H1 (cell line): ENCODE results near the gene MRGPRE. TPM values are rescaled to one million over a fixed set of nuclear protein-coding genes. Genes with fewer than 3 reads are reported as not detected.
A peak's percentile ranks its signal among the peaks of the same experiment; 100 is the strongest.

Experiments used
- CTCF ChIA-PET: fragments of 300-600 bp; sonication (Branson Sonifier 250); formaldehyde crosslinking; loops from one replicate; lab custom pipeline; 2021; ENCODE audit not compliant: partially characterized antibody; lab: Charles Lee
- POLR2A ChIA-PET: fragments of 300-600 bp; sonication (Branson Sonifier 250); formaldehyde crosslinking; loops from one replicate; lab custom pipeline; 2021; ENCODE audit warnings: inconsistent platforms; ENCODE audit not compliant: partially characterized antibody; lab: Charles Lee
- DNase-seq, 2 experiments: peaks; one replicate each; pipeline versions ENCODE4 v3.0.0 to v3.0.0-alpha.2; 2010 to 2022; ENCODE audit warnings: low spot score in 2 of 2, low read depth in 1 of 2, mixed read lengths in 1 of 2
- FAIRE-seq: peaks from 2 replicates; lab custom pipeline; 2011; peaks lifted over from hg19 to GRCh38; lab: Jason Lieb, UNC
- H2AFZ ChIP-seq: 2 replicates; pipeline ENCODE4 v1.8.1; 2012; ENCODE audit warnings: low read length, inconsistent platforms
- H2AK5ac ChIP-seq: 2 replicates; pipeline ENCODE4 v1.6.1; 2013; ENCODE audit warnings: low read depth, low read length
- H2BK120ac ChIP-seq: replicated peaks from 2 replicates; pipeline ENCODE3; 2013; ENCODE audit warnings: low read depth, low read length, inconsistent platforms
- H2BK12ac ChIP-seq: 2 replicates; pipeline ENCODE4 v1.6.1; 2013; ENCODE audit warnings: low read depth, low read length
- H2BK15ac ChIP-seq: 2 replicates; pipeline ENCODE4 v1.6.1; 2013; ENCODE audit warnings: low read length
- H2BK20ac ChIP-seq: 2 replicates; pipeline ENCODE4 v1.6.1; 2013; ENCODE audit warnings: low read length
- H2BK5ac ChIP-seq: 2 replicates; pipeline ENCODE4 v1.6.1; 2013; ENCODE audit warnings: low read depth, low read length
- H3K14ac ChIP-seq: 2 replicates; pipeline ENCODE4 v1.6.1; 2013; ENCODE audit warnings: inconsistent platforms; ENCODE audit not compliant: insufficient read length
- H3K18ac ChIP-seq: 2 replicates; pipeline ENCODE4 v1.6.1; 2013; ENCODE audit warnings: low read length; ENCODE audit errors: extremely low read depth
- H3K23ac ChIP-seq: 2 replicates; pipeline ENCODE4 v1.6.1; 2013; ENCODE audit warnings: inconsistent platforms; ENCODE audit not compliant: insufficient read length
- H3K23me2 ChIP-seq: 2 replicates; pipeline ENCODE4 v1.6.1; 2013; ENCODE audit warnings: low read depth, low read length
- H3K27ac ChIP-seq: 2 replicates; pipeline ENCODE4 v1.6.1; 2011; ENCODE audit warnings: low read depth, low read length, inconsistent platforms
- H3K27me3 ChIP-seq, 4 experiments: replicated peaks in 1 of 4; 1 replicate in 1 of 4; 2 replicates in 3 of 4; pipeline versions ENCODE4 v1.6.1 to v1.8.1; 2011 to 2013; ENCODE audit warnings: low read length in 3 of 4, mild to moderate bottlenecking in 3 of 4, inconsistent platforms in 2 of 4, mixed read lengths in 2 of 4, moderate library complexity in 1 of 4; ENCODE audit not compliant: control insufficient read depth in 3 of 4, insufficient read depth in 3 of 4; ENCODE audit errors: extremely low read depth in 1 of 4
- H3K36me3 ChIP-seq, 4 experiments: 2 replicates each; pipeline versions ENCODE4 v1.6.1 to v1.8.1; 2011 to 2013; ENCODE audit warnings: mild to moderate bottlenecking in 4 of 4, low read length in 3 of 4, moderate library complexity in 2 of 4, control low read depth in 1 of 4, inconsistent platforms in 1 of 4; ENCODE audit not compliant: insufficient read depth in 4 of 4, control insufficient read depth in 2 of 4
- H3K4ac ChIP-seq: replicated peaks from 2 replicates; pipeline ENCODE3; 2013; ENCODE audit warnings: low read length, low read depth, mixed read lengths, inconsistent platforms; ENCODE audit not compliant: insufficient read length
- H3K4me1 ChIP-seq, 4 experiments: replicated peaks in 1 of 4; 1 replicate in 1 of 4; 2 replicates in 3 of 4; pipeline versions ENCODE4 v1.6.1 to v1.8.1; 2011 to 2013; ENCODE audit warnings: low read length in 3 of 4, inconsistent platforms in 2 of 4, mixed read lengths in 1 of 4; ENCODE audit not compliant: insufficient read depth in 4 of 4, control insufficient read depth in 3 of 4
- H3K4me2 ChIP-seq, 2 experiments: 2 replicates each; pipeline versions ENCODE4 v1.6.1 to v1.8.1; 2011 to 2013; ENCODE audit warnings: low read depth in 2 of 2, low read length in 2 of 2, control low read depth in 1 of 2, inconsistent platforms in 1 of 2, mild to moderate bottlenecking in 1 of 2; ENCODE audit not compliant: insufficient read depth in 1 of 2
- H3K4me3 ChIP-seq, 4 experiments: fragments of 200-600, 300-600 bp in 1 of 4; sonication (generic), shearing (Covaris generic), sonication (Bioruptor Twin) in 1 of 4; 2 replicates each; pipeline versions ENCODE4 v1.5.1 to v1.8.1; 2011 to 2016; ENCODE audit warnings: low read length in 4 of 4, low read depth in 3 of 4, control low read depth in 2 of 4, inconsistent platforms in 2 of 4, mild to moderate bottlenecking in 2 of 4, mixed read lengths in 1 of 4, moderate library complexity in 1 of 4; ENCODE audit not compliant: insufficient read depth in 2 of 4; ENCODE audit errors: extremely low read depth in 1 of 4
- H3K56ac ChIP-seq: replicated peaks from 2 replicates; pipeline ENCODE3; 2013; ENCODE audit warnings: low read depth, mild to moderate bottlenecking, mixed read lengths, low read length, inconsistent platforms; ENCODE audit not compliant: insufficient read length
- H3K79me1 ChIP-seq: 2 replicates; pipeline ENCODE4 v1.6.1; 2013; ENCODE audit warnings: low read depth, low read length, control low read depth
- H3K79me2 ChIP-seq, 2 experiments: 2 replicates each; pipeline versions ENCODE4 v1.6.1 to v1.8.1; 2012 to 2013; ENCODE audit warnings: low read length in 2 of 2, mild to moderate bottlenecking in 2 of 2, inconsistent platforms in 1 of 2; ENCODE audit not compliant: insufficient read depth in 2 of 2, control insufficient read depth in 1 of 2
- H3K9ac ChIP-seq, 4 experiments: replicated peaks in 1 of 4; 1 replicate in 1 of 4; 2 replicates in 3 of 4; pipeline versions ENCODE4 v1.6.1 to v1.8.1; 2011 to 2013; ENCODE audit warnings: low read depth in 3 of 4, low read length in 3 of 4, control low read depth in 2 of 4, mild to moderate bottlenecking in 2 of 4, moderate library complexity in 2 of 4, inconsistent platforms in 1 of 4; ENCODE audit errors: extremely low read depth in 1 of 4
- H3K9me3 ChIP-seq, 2 experiments: 2 replicates each; pipeline versions ENCODE4 v1.6.1 to v1.8.1; 2012 to 2013; ENCODE audit warnings: mild to moderate bottlenecking in 2 of 2, moderate library complexity in 2 of 2, control low read depth in 1 of 2, inconsistent platforms in 1 of 2, low read depth in 1 of 2, low read length in 1 of 2, mixed read lengths in 1 of 2; ENCODE audit not compliant: insufficient read depth in 2 of 2
- H4K20me1 ChIP-seq, 2 experiments: replicated peaks in 1 of 2; 2 replicates each; pipeline versions ENCODE3 to v1.8.1; 2011 to 2013; ENCODE audit warnings: inconsistent platforms in 2 of 2, low read length in 2 of 2, mild to moderate bottlenecking in 1 of 2; ENCODE audit not compliant: insufficient read depth in 2 of 2, control insufficient read depth in 1 of 2
- H4K5ac ChIP-seq: 2 replicates; pipeline ENCODE4 v1.6.1; 2013; ENCODE audit warnings: low read length, low read depth, mixed read lengths, inconsistent platforms; ENCODE audit not compliant: insufficient read length
- H4K8ac ChIP-seq: 2 replicates; pipeline ENCODE4 v1.8.0; 2013; ENCODE audit warnings: mild to moderate bottlenecking, moderate library complexity, low read length, inconsistent platforms; ENCODE audit not compliant: insufficient read depth; ENCODE audit errors: extremely low read depth
- H4K91ac ChIP-seq: replicated peaks from 2 replicates; pipeline ENCODE3; 2013; ENCODE audit warnings: low read length, mixed read lengths, inconsistent platforms; ENCODE audit not compliant: insufficient read length
- BRCA1 ChIP-seq: IDR thresholded peaks from 2 replicates; pipeline ENCODE4 v1.6.1; 2012; ENCODE audit warnings: low read depth, low read length, improper control_type of control experiment
- CBX8 ChIP-seq: fragments of 300-800, 300-1000 bp; sonication (generic); IDR thresholded peaks from 2 replicates; pipeline ENCODE4 v1.7.1; 2016; ENCODE audit warnings: low read depth, low read length, borderline replicate concordance
- CEBPB ChIP-seq: IDR thresholded peaks from 2 replicates; pipeline ENCODE4 v1.6.1; 2012; ENCODE audit warnings: low read depth, low read length
- HDAC6 ChIP-seq: IDR thresholded peaks from one replicate; pipeline ENCODE4 v1.7.1; 2012; ENCODE audit warnings: low read depth, mild to moderate bottlenecking, inconsistent platforms, low read length, moderate library complexity
- JUN ChIP-seq: IDR thresholded peaks from 2 replicates; pipeline ENCODE4 v1.6.1; 2011; ENCODE audit warnings: low read depth, mild to moderate bottlenecking, improper control_type of control experiment, low read length
- SIX5 ChIP-seq: IDR thresholded peaks from 2 replicates; pipeline ENCODE4 v1.6.1; 2011; ENCODE audit warnings: mild to moderate bottlenecking, low read depth, low read length
- SP1 ChIP-seq: IDR thresholded peaks from 2 replicates; pipeline ENCODE4 v1.6.1; 2011; ENCODE audit warnings: low read depth, low read length
- SP2 ChIP-seq: IDR thresholded peaks from 2 replicates; pipeline ENCODE4 v1.6.1; 2012; ENCODE audit warnings: mild to moderate bottlenecking, low read length, inconsistent platforms
- SUZ12 ChIP-seq: fragments of 200-600 bp; sonication (generic); IDR thresholded peaks from 2 replicates; pipeline ENCODE4 v1.6.1; 2012; ENCODE audit warnings: mild to moderate bottlenecking, inconsistent platforms, low read length, moderate library complexity, mixed read lengths
- TAF7 ChIP-seq: optimal IDR thresholded peaks from 2 replicates; pipeline ENCODE3; 2011; ENCODE audit warnings: low read depth, mild to moderate bottlenecking, inconsistent platforms, low read length, moderate library complexity, borderline replicate concordance
- WGBS, 2 experiments: shearing (Covaris generic) in 1 of 2; methylation state at CpG; one replicate each; pipeline versions ENCODE4 v1.1.6 to v1.1.7; 2013 to 2015; ENCODE audit warnings: low lambda C conversion rate in 2 of 2, mixed read lengths in 2 of 2, inconsistent platforms in 1 of 2, low coverage in 1 of 2, missing lambda C conversion rate in 1 of 2; ENCODE audit not compliant: insufficient replicate concordance in 2 of 2, insufficient coverage in 1 of 2, insufficient read length in 1 of 2; ENCODE audit errors: extremely low coverage in 1 of 2, missing lambda C conversion rate in 1 of 2; 5-methylcytosine and 5-hydroxymethylcytosine counted together
- polyA plus RNA-seq, 7 experiments: library from polyadenylated mRNA; depleted of rRNA in 3 of 7; stranded (reverse) in 5 of 7; unstranded in 2 of 7; fragments of >200 nt in 5 of 7; fragments of 200-250 nt in 2 of 7; gene quantifications; 1 replicate in 5 of 7; 2 replicates in 1 of 7; 4 replicates in 1 of 7; pipeline versions ENCODE4 v1.2.1 to v1.2.3, GENCODE V29; 2011 to 2013; ENCODE audit warnings: missing spikeins in 2 of 7, mixed read lengths in 2 of 7
- total RNA-seq: library from RNA; stranded (reverse); fragmentation: NEBNext Ultra II Directional; extraction: Animal tissue kit (Norgen Biotek cat#: 25700); gene quantifications from 2 replicates; pipeline ENCODE4 v1.2.1, GENCODE V29; 2021
- TF ChIP-seq, protein P1 (sequence below): IDR thresholded peaks from 2 replicates; pipeline ENCODE4 v1.6.1; 2012; ENCODE audit warnings: inconsistent platforms

MRGPRE gene
- total and polyA plus RNA-seq, 2 of the 8 experiments (the other 6 are each of a cell fraction or from before 2014, with no cell fraction given) = not detected

DNA sequence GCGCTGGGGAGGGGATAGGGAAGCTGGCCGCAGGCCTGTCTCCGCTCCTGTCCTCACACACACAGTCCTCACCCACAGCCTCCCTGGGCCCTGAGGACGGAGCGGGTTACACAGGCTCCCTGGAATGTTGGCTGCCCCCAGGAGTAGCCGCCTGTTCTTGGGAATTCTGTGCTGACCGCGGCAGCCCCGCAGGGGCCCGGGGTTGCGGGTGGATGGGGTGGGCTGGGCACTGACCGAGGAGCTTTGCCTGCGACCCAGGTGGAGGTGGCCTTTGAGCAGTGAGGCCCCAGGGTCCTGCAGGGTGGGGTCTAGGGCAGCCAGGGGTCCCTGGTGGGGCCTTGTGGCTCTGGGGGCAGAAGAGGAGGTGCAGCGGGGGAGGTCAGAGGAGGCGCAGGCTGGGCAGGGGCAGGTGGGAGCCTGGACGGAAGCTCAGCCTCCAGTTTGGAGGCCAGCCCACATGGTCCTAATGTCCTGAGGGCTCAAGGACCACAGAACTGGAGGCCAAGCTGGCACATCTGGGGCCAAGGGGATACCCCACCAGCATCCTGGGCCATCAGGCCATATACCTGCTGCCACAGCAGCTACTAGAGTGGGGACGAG, 7.0 kb downstream of the MRGPRE start:
- Histone ChIP-seq H3K4me1 (peaks cover 0 to 23% (median 10%) of the 10 kb centered on the region in 4 experiments; a peak in 6 of 7 replicates), H3K79me1 (no peaks in the 10 kb centered on the region), H3K36me3 (no peaks in the 10 kb centered on the region), H3K4ac (no peak overlapping the region), H3K9me3 (no peaks in the 10 kb centered on the region), H3K4me2 (no peak overlapping the region), H2AFZ (no peak overlapping the region), H2BK20ac (no peak overlapping the region), H3K23me2 (no peaks in the 10 kb centered on the region), H4K8ac (no peak overlapping the region; the same call in 1 of the 2 replicates), H3K9ac (no peak overlapping the region), H3K56ac (no peak overlapping the region), H2BK120ac (no peak overlapping the region), H2BK15ac (0 out of 2 replicates have a peak overlapping the region, but pooled peaks have one; percentile 46), H2BK12ac (0 out of 2 replicates have a peak overlapping the region, but pooled peaks have one; percentile 39), H4K5ac (no peak overlapping the region), H3K14ac (no peak overlapping the region), H3K27me3 (no peaks in the 10 kb centered on the region), H3K18ac (no peak overlapping the region), H3K4me3 (no peak overlapping the region), H4K91ac (no peak overlapping the region), H2AK5ac (no peak overlapping the region), H3K23ac (no peak overlapping the region), H3K79me2 (no peaks in the 10 kb centered on the region), H3K27ac (no peak overlapping the region), H4K20me1 (no peaks in the 10 kb centered on the region), H2BK5ac (no peak overlapping the region)
- ChIA-PET CTCF (interaction anchor here (0.6 to 3.6 kb wide), 10 partner anchors 10 to 188 kb away, joined by 3 to 15 read pairs (median 6); no protein-coding TSS in a partner anchor), POLR2A (interaction anchor here (0.9 to 1.8 kb wide), 2 partner anchors 62 to 95 kb away, joined by 3 to 4 read pairs; no protein-coding TSS in a partner anchor)
- no peak for TF ChIP-seq SP2
- no peak for TF ChIP-seq SUZ12
- no peak for TF ChIP-seq CBX8
- TF ChIP-seq CEBPB = no peak
- TF ChIP-seq TAF7 = no peak
- no peak for TF ChIP-seq SIX5
- no peak for TF ChIP-seq HDAC6
- TF ChIP-seq JUN = no peak
- no peak for TF ChIP-seq BRCA1
- TF ChIP-seq, protein P1, sequence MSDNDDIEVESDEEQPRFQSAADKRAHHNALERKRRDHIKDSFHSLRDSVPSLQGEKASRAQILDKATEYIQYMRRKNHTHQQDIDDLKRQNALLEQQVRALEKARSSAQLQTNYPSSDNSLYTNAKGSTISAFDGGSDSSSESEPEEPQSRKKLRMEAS = no peak
- no peak for TF ChIP-seq SP1
- DNase-seq = no peak
- 85% methylated on average over 15 of the region's 17 CpGs; no CpG with 5 or more reads in 1 of the 2 experiments for WGBS, 2 experiments
- no peak for FAIRE-seq
